SK-N-SH (cell line): ENCODE measurements around the gene ZPBP2. TPM values are rescaled to one million over a fixed set of nuclear protein-coding genes. Genes with fewer than 3 reads are reported as not detected.
"Not testable (repeated sequence)": the region's sequence is repeated elsewhere in the genome, so short reads cannot be mapped to it uniquely, and the experiment has no call there.

Experiments used
- CTCF ChIA-PET: fragments of 300-600, 350-600 bp; formaldehyde crosslinking; extraction: SDS; loops from one replicate; lab custom pipeline; 2021; lab: Yijun Ruan, JAX
- POLR2A ChIA-PET: fragments of 350-600 bp; sonication (Branson Sonifier 250); formaldehyde crosslinking; extraction: SDS; loops from one replicate; lab custom pipeline; 2020; ENCODE audit warnings: antibody characterized with exemption, inconsistent platforms; lab: Yijun Ruan, JAX
- DNase-seq: peaks from one replicate; pipeline ENCODE4 v3.0.0; 2012
- H2AFZ ChIP-seq: fragments of 200-600 bp; sonication (generic); 2 replicates; pipeline ENCODE4 v1.8.1; 2016; ENCODE audit warnings: antibody characterized with exemption, mild to moderate bottlenecking, low read depth
- H3F3A ChIP-seq: fragments of 200-600 bp; sonication (generic); replicated peaks from 2 replicates; pipeline ENCODE3; 2016; ENCODE audit warnings: antibody characterized with exemption, mild to moderate bottlenecking; ENCODE audit not compliant: insufficient read depth
- H3K27ac ChIP-seq, 2 experiments: fragments of 200-500 bp in 1 of 2; fragments of 200-600 bp in 1 of 2; sonication (Bioruptor generic) in 1 of 2; sonication (generic), shearing (Covaris generic) in 1 of 2; 2 replicates each; pipeline versions ENCODE4 v1.5.1 to v1.6.1; 2014 to 2016; ENCODE audit warnings: low read depth in 2 of 2, inconsistent platforms in 1 of 2, low read length in 1 of 2, mild to moderate bottlenecking in 1 of 2, mixed read lengths in 1 of 2
- H3K27me3 ChIP-seq: fragments of 200-600 bp; sonication (generic), shearing (Covaris generic); 2 replicates; pipeline ENCODE4 v1.6.1; 2016; ENCODE audit warnings: mixed run types; ENCODE audit not compliant: insufficient read depth
- H3K36me3 ChIP-seq, 2 experiments: fragments of 200-500 bp in 1 of 2; fragments of 200-600 bp in 1 of 2; sonication (Bioruptor generic) in 1 of 2; sonication (generic) in 1 of 2; replicated peaks in 1 of 2; 2 replicates each; pipeline versions ENCODE3 to v1.5.1; 2014 to 2016; ENCODE audit warnings: low read length in 1 of 2, mild to moderate bottlenecking in 1 of 2; ENCODE audit not compliant: insufficient read depth in 2 of 2, control insufficient read depth in 1 of 2
- H3K4me1 ChIP-seq, 2 experiments: fragments of 200-500 bp in 1 of 2; fragments of 200-600 bp in 1 of 2; sonication (Bioruptor generic) in 1 of 2; sonication (generic), shearing (Covaris generic) in 1 of 2; 2 replicates each; pipeline versions ENCODE4 v1.5.1 to v1.6.1; 2014 to 2016; ENCODE audit warnings: low read depth in 1 of 2, low read length in 1 of 2, mixed run types in 1 of 2; ENCODE audit not compliant: insufficient read depth in 2 of 2, control insufficient read depth in 1 of 2
- H3K4me2 ChIP-seq: fragments of 200-600 bp; sonication (generic), shearing (Covaris generic); 2 replicates; pipeline ENCODE4 v1.6.1; 2017; ENCODE audit warnings: mixed run types
- H3K4me3 ChIP-seq, 2 experiments: fragments of 200-500 bp in 1 of 2; fragments of 200-600 bp in 1 of 2; sonication (Bioruptor generic) in 1 of 2; sonication (generic), shearing (Covaris generic) in 1 of 2; 2 replicates each; pipeline versions ENCODE4 v1.5.1 to v1.8.1; 2014 to 2016; ENCODE audit warnings: low read depth in 2 of 2, inconsistent platforms in 1 of 2, low read length in 1 of 2, mild to moderate bottlenecking in 1 of 2, mixed read lengths in 1 of 2, moderate library complexity in 1 of 2
- H3K79me2 ChIP-seq: fragments of 200-600 bp; sonication (generic); 2 replicates; pipeline ENCODE4 v1.8.1; 2017; ENCODE audit warnings: mild to moderate bottlenecking; ENCODE audit not compliant: insufficient read depth
- H3K9ac ChIP-seq: fragments of 200-600 bp; sonication (generic); 2 replicates; pipeline ENCODE4 v1.6.1; 2017; ENCODE audit warnings: mixed run types
- H3K9me2 ChIP-seq: fragments of 200-600 bp; sonication (generic); 2 replicates; pipeline ENCODE4 v1.6.1; 2017; ENCODE audit warnings: mixed run types
- H3K9me3 ChIP-seq: fragments of 200-600 bp; sonication (generic); 2 replicates; pipeline ENCODE4 v1.6.1; 2017; ENCODE audit warnings: mixed run types, mild to moderate bottlenecking, moderate library complexity
- H4K20me1 ChIP-seq: fragments of 200-600 bp; sonication (generic); 2 replicates; pipeline ENCODE4 v1.6.1; 2017; ENCODE audit warnings: mild to moderate bottlenecking, mixed run types; ENCODE audit not compliant: insufficient read depth
- ELF1 ChIP-seq: IDR thresholded peaks from 2 replicates; pipeline ENCODE4 v1.4.0; 2012
- NFIC ChIP-seq: IDR thresholded peaks from 2 replicates; pipeline ENCODE4 v1.4.0; 2012; ENCODE audit warnings: borderline replicate concordance
- NRF1 ChIP-seq: IDR thresholded peaks from 2 replicates; pipeline ENCODE4 v1.6.1; 2012; ENCODE audit warnings: low read depth, mild to moderate bottlenecking, low read length
- SIN3A ChIP-seq: IDR thresholded peaks from 2 replicates; pipeline ENCODE4 v1.6.1; 2012; ENCODE audit warnings: low read depth, mild to moderate bottlenecking, low read length, moderate library complexity, borderline replicate concordance
- SMC3 ChIP-seq: IDR thresholded peaks from 2 replicates; pipeline ENCODE4 v1.6.1; 2012; ENCODE audit warnings: low read depth, low read length, improper control_type of control experiment
- TAF1 ChIP-seq: IDR thresholded peaks from 2 replicates; pipeline ENCODE4 v1.6.1; 2012; ENCODE audit warnings: low read depth, mild to moderate bottlenecking, low read length, moderate library complexity, borderline replicate concordance
- WGBS: methylation state at CpG from one replicate; pipeline ENCODE4 v1.1.6; 2017; ENCODE audit warnings: low lambda C conversion rate; 5-methylcytosine and 5-hydroxymethylcytosine counted together
- polyA plus RNA-seq, 3 experiments: library from polyadenylated mRNA; depleted of rRNA; stranded (reverse); fragments of >200 nt; gene quantifications; 2 replicates each; pipeline ENCODE4 v1.2.3, GENCODE V29; 2012

ZPBP2 gene
- polyA plus RNA-seq, 1 of the 3 experiments (the other 2 are of a cell fraction), result not detected

DNA sequence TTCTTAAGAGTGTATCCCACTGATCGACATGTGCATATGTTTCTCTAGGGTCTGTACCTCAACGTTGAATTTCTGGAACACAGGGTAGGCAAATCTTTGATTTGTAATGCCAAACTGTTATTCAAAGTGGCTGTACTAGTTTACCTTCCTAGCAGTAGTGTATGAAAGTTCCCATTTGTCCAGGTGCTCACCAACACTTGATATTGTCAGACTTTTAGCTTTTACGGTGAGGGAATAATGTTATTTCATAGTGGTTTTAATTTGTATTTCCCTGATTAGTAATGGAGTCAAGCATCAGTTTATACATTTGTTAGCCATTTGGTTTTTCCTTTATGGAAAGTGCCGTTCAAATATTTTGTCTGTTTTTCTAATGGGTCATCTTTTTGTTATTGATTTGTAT is 30.1 kb downstream of the ZPBP2 start:
- Histone ChIP-seq H3K4me1 (no peaks in the 10 kb centered on the region), H3K79me2 (no peaks in the 10 kb centered on the region), H3K4me2 (no peak overlapping the region), H2AFZ (no peak overlapping the region), H3K27me3 (peaks cover 25% of the 10 kb centered on the region; the same call in 1 of the 2 replicates), H3K36me3 (no peaks in the 10 kb centered on the region), H3K4me3 (no peak overlapping the region), H3K27ac (no peak overlapping the region), H3K9ac (no peak overlapping the region), H3F3A (no peaks in the 10 kb centered on the region), H3K9me2 (no peaks in the 10 kb centered on the region), H3K9me3 (no peaks in the 10 kb centered on the region), H4K20me1 (no peaks in the 10 kb centered on the region)
- 37% methylated on average over 4 of the region's 4 CpGs for WGBS
- TF ChIP-seq NFIC (no peak), NRF1 (no peak)
- no peak for DNase-seq
- ChIA-PET POLR2A (no interaction called here), CTCF (interaction anchor here (1.5 kb wide), 1 partner anchor 230 kb away, joined by 3 read pairs; the partner anchor contains the start of gene PNMT)

DNA sequence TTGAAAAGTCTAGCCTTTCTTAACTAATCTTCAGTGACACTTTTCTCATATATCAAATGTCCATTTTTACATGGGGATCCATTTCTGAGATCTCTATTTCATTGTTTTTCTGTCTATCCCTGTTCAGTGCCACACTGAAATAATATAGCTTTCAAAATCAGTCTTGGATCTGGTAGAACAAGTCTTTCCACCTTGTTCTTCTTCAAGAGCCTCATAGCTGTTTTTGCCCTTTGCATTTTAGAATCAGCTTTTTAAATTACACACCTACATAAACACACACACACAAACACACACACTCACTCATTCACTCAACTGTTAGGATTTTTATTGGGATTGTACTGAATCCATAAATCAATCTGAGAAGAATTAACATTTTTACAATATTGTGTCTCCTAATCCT is 31.2 kb downstream of the ZPBP2 start:
- CTCF ChIA-PET, result no interaction called here
- Histone ChIP-seq H3K4me3 (no peak overlapping the region), H3K9me2 (no peaks in the 10 kb centered on the region), H3K27ac (no peak overlapping the region), H3K4me1 (no peaks in the 10 kb centered on the region), H3F3A (no peaks in the 10 kb centered on the region), H2AFZ (no peak overlapping the region), H3K36me3 (no peaks in the 10 kb centered on the region), H3K27me3 (peaks cover 14% of the 10 kb centered on the region; the same call in 1 of the 2 replicates), H4K20me1 (no peaks in the 10 kb centered on the region), H3K9ac (no peak overlapping the region), H3K9me3 (no peaks in the 10 kb centered on the region), H3K79me2 (no peaks in the 10 kb centered on the region), H3K4me2 (no peak overlapping the region)
- no peak for DNase-seq
- no peak for TF ChIP-seq SMC3
- no peak for TF ChIP-seq ELF1
- no peak for TF ChIP-seq SIN3A
- TF ChIP-seq TAF1, result no peak
- POLR2A ChIA-PET, result no interaction called here

DNA sequence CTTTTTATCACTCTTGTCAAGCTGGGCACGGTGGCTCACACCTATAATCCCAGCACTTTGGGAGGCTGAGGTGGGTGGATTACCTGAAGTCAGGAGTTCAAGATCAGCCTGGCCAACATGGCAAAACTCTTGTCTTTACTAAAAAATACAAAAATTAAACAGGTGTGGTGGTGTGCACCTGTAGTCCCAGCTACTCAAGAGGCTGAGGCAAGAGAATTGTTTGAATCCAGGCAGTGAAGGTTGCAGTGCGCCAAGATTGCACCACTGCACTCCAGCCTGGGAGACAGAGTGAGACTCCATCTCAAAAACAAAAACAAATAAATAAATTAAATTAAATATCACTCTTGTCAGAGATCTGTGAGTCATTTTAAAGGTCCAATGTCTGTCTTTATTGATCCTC is 34.0 kb downstream of the ZPBP2 start:
- H3K9me2 ChIP-seq, POLR2A ChIA-PET: not testable (repeated sequence)
- WGBS, result 64% methylated on average over 2 of the region's 2 CpGs

More for the DNA sequence above, 34.0 kb downstream of the ZPBP2 start:
- H3K27ac ChIP-seq, DNase-seq, H3K9me3 ChIP-seq, H4K20me1 ChIP-seq, H3F3A ChIP-seq, H3K4me3 ChIP-seq, H3K27me3 ChIP-seq, H3K79me2 ChIP-seq, H3K4me1 ChIP-seq, CTCF ChIA-PET, H3K36me3 ChIP-seq, H2AFZ ChIP-seq, H3K4me2 ChIP-seq, H3K9ac ChIP-seq: not testable (repeated sequence)
